SKM-1 (cell line): Measurements from ENCODE around the gene YPEL1.

Experiments
- DNase-seq: peaks from one replicate; lab custom pipeline; 2025; ENCODE audit not compliant: unreplicated experiment; lab: John Stamatoyannopoulos, UW

Gene YPEL1

DNA sequence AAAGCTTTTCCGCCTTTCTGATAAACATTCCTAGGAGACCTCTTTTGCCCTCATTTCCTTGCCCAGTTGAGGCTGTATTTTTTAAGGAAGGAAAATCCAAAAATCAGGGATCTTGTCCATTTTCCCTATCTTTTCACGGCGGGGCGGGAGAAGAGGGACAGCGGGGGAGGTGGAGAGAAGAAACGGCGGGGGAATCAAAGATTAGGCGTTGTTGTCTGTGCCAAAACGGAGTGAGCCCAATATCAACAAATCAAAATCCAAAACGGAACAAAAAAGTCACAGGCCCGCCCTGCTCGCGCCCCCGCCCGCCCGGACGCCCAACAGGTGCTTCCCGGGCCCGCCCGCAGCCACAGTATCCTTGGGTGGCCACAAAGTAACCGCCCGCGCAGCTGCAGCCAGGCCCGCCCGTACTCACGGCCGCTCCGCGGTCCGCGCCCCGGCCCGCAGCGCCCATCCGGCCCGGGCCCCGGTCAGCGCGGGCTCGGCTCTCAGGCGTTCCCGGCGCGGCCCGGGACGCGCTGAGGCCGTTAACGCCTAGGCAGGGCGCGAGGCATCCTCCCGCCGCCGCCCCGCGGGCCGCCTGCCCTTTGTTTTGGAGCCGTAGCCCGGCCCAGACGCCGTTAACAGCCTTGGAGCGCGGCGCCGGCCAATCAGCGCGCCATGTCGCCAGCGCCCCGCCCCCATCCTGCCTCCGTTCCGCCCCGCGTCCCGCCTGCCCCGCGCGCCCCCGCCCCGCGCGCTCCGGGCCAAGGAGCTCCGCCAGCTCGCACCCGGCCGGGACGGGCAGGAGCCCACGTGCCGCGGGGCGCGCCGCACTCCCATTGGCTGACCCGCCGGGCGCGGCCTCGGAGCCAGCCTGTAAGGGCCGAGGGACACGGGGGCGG, at the start of gene YPEL1:
YPEL1 (minus strand) TSS at position 595 of the 884 bp plus-strand sequence. CDS start 25,050 bp downstream, outside the sequence.
- DNase-seq, result peak; percentile 69

- no peak for DNase-seq
Measured at GRCh38 chr22:21780259-21780658, 44.7 kb upstream of the YPEL1 start.

- DNase-seq, result no peak
Measured at GRCh38 chr22:21779444-21779843, 43.9 kb upstream of the YPEL1 start.

GRCh38 chr22:21778705-21779363, 43.2 kb upstream of the YPEL1 start:
- DNase-seq, result no peak

- no peak for DNase-seq
Measured at GRCh38 chr22:21771631-21771976, 36.0 kb upstream of the YPEL1 start.

DNA sequence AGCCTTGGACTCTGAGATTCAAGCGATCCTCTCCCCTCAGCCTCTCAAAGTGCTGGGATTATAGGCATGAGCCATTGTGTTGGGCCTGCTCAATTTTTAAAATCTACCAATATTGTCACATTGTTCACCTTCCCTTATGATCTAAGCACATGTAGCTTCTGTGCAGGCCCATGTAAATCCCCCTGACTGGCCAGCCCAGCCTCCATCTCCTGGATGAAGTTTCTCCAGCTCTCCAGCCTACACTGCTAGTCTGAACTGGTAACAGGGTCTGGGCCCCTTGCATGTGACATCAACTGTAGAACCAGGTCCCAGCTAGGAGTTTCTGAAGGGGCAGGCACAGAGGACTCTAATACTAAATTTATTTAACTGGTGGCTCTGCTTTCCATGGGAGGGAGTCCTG, 32.8 kb upstream of the YPEL1 start:
- no peak for DNase-seq

GRCh38 chr22:21766691-21767462, 31.3 kb upstream of the YPEL1 start:
- DNase-seq, result peak; percentile 82

DNA sequence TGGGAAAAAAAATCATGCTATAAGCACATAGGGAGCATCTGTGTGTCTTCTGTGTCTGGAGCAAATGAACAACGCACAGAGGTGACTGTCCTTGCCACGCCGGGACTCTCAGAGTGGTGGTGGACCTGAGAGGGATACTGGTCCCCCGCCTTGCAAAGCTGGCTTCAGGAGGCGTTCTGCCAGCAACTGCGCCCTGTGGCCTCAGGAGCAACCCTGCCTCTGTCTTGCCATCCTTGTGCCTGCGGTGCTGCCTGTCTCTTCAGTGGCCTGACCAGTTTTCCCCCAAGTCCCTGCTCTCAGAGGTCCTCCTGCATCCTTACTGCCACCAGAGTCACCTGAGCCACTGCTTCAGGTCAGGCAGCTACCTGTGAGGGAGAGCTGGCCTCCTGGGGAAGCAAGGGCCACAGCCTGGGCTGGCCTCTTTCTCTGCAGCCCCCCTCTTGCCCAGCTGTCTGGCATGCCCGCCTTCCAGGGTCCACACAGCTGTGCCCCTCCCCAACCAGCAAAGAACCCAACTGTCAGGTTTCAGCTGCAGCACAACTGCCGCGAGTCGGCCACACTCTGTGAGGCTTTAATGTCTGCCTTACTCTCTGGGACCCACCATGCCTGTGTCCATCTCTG, 30.4 kb upstream of the YPEL1 start:
- no peak for DNase-seq

DNA sequence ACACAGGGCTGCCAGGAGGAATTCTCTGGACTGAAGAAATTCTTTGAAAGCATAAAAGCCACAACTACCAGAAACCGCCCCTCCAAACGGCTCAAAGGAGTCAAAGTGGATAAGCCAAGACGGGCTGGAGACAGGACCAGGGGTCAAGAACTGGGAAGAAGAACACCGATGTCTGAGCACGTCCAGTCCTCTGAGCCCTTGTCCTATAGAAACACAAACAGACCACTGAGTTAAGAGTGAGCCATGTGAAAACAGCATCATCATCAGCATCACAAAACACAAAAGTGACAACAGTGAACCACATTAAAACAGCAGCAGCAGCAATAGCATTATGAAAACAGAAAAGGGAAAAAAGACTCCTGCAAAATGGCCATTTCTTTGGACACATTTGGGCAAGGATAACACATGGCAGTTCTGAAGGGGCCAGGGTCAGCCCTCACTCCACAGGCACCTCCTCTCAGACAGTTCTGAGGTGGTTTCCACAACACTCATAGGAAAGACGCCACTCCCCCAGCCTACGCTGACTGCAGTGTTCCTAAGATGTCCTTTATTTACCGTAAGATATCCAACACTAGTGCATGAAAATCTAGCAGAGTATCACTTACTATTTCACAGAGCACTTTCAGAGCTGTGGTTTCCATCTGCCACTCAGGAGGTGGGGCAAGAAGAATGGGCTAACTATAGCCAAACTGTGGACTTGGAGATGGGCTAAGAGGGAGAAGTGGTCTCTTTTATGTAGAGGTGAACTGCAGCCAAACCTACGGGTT, 28.6 kb upstream of the YPEL1 start:
- no peak for DNase-seq

DNA sequence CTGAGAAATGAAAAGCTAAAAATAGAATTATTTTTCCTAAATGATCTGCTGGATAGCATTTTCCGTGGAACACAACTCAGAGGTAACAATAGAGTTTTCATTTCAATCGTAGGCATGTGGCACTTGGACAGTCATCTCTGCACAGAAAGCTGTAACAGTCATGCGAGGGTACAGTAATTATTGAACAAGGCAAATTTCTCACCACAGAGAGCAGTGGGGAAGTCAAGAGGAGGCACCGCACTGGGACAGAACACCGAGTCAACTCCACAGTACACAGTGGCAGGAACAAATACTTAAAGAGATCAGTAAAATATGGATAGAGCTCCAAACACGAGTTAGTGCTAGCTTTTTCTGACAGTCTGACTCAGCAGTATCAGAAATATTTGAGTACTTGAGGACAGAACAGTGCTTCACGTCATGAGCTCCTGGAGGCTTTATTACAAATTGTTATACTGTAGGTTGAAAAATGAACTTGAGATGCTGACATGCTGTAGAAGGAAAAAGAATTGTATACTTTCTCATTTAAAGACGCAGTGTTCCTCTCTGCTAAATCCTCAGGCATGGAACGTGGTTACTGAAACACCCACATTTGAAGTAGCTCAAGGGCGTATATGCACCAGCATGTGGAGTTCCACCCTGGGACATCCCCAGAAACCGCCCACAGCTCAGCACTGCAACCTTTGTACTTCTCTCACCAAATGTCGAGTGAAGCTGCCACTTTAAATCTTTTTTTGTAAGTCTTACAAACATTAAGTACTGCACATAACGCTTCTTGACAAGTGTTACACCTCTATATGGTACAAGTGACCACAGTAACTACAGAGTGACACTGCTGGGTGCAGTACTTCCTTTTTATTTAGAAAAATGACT, 27.4 kb upstream of the YPEL1 start:
- no peak for DNase-seq

DNA sequence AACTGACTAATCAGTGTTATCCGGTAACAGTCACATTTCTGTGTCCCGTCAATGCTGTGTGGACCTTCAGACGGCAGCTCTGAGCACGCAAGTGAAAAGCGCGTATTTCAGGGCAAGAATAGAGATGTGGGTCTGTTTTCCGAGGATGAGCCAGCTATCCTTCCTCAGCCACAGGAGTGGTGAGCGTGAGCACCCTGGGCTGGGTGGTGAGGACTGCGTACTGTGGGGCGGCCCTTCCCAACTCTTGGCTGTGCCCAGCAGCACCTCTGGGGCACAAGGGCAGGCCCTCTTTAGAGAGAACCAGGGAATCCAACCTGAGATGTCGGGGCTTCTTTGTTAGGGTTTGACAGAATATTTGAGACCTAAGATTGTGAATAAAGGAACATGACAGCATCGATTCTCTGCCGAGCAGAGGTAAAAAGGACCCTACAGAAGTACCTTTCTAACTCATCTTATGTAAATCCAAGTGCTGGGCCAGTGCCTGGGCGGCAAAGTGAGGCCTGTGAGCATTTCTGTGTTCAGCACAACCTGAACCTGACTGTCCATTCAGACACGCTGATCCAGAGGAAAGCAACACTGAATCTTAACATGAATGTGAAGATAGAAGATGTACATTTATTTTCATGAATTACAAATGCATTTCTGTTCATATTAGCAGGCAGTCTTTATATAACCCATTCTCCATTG, 26.5 kb upstream of the YPEL1 start:
- DNase-seq, result no peak

- no peak for DNase-seq
Measured at GRCh38 chr22:21761086-21761485, 25.5 kb upstream of the YPEL1 start.

GRCh38 chr22:21760640-21761039, 25.0 kb upstream of the YPEL1 start:
- DNase-seq, result no peak

- no peak for DNase-seq
Measured at GRCh38 chr22:21759646-21760376, 24.2 kb upstream of the YPEL1 start.

- no peak for DNase-seq
Measured at GRCh38 chr22:21759093-21759492, 23.5 kb upstream of the YPEL1 start.

DNA sequence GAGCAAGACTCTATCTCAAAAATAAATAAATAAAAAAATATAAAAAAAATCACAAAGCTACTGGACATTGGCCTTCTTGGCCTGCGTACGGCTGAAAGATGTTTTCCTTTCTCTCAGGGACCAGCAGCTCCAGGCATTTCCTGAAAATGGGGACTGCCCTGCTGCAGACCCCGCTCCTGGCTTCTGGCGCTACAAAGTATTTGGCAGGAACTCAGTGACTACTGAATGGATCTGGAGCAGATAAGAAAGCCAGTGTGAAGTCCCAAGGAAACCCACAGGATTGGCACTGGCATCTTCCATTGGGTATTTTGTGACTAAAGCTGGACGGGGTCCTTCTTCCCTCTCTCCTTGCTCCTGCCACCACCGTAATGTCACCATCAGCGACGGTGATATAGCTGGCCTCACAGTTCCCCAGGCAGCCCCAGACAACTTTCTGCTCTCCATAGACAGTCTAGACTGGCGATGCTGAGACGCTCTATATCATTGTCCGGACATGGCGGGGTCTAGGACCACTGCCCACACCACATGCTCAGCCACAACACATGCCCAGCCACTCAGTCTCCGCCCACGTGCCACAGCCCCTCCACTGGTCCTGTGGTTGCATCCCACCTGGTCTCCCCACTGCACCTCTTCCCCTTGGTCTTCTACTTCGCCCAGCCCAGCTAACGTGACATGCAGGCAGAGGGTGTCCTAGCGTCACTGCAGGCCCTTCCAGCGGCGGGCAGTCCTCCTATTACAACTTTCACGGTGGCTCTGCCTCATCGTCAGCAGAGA, 22.7 kb upstream of the YPEL1 start:
- no peak for DNase-seq

DNA sequence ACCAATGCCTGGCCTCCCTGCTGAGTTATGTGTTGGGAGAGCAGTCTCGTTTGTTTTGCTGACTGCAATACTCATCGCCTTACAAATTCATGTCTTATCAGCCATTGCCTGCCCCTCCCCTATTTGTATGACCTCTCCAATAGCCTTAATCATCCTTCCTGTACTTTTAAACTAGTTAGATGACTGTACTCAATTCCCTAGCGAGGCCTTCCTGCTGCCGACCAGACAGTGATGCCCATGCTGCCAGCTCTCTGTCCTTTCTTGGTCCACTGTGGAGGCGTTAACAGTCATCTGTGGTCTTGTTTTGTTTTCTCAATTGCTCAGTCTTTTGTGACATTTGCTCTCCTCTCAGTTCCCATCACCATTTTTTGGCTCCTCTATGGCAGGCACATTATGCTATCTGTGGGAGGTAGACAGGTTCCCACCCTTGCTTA, 20.3 kb upstream of the YPEL1 start:
- no peak for DNase-seq

DNA sequence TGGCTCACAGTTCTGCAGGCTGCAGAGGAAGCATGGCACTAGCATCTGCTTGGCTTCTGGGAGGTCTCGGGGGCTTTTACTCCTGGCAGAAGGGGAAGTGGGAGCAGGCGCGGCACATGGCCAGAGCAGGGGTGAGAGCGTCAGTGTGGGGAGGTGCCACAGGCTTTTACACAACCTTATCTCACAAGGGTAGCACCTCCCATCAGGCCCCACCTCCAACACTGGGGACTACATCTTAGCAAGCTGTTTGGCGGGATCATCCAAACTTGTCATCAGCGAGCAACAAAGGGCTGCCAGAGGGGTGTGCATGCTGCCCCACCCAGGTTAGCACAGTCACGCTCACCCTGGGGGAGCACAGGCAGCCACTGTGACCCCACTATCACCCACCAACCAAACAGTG, 18.9 kb upstream of the YPEL1 start:
- no peak for DNase-seq
